HG03575 (cell line): ENCODE results near the gene STON2.

Experiments used
- ATAC-seq: cut with Tn5 transposase; IDR thresholded peaks from one replicate; pipeline ENCODE4 v1.9.1; 2021; ENCODE audit not compliant: unreplicated experiment, insufficient number of reproducible peaks, low FRiP score; ENCODE audit errors: extremely low read depth

The STON2 gene

GRCh38 chr14:81312289-81312876, 87.7 kb downstream of the STON2 start:
- ATAC-seq: no peak

- ATAC-seq: no peak
These were observed 88.3 kb downstream of the STON2 start for GRCh38 chr14:81311778-81312177.

GRCh38 chr14:81311141-81311540, 89.0 kb downstream of the STON2 start:
- ATAC-seq: no peak

DNA sequence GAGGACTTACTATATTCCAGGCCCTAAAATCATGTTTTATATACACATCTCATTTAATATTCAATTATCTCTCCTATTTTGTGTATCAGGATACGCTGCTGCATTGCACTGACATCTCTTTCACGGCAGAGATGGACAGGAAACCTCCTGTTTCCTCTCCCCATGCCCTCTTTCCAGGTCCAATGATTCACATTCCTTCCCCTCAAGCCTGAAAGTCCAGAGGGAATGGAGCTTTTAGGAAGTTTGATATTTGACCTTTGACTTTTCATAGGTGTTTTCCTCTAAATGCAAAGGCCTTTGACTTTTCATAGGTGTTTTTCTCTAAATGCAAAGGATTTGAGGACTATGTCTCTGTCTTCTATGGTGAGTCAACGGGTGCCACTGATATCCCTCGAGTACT, 89.5 kb downstream of the STON2 start:
- no peak for ATAC-seq

DNA sequence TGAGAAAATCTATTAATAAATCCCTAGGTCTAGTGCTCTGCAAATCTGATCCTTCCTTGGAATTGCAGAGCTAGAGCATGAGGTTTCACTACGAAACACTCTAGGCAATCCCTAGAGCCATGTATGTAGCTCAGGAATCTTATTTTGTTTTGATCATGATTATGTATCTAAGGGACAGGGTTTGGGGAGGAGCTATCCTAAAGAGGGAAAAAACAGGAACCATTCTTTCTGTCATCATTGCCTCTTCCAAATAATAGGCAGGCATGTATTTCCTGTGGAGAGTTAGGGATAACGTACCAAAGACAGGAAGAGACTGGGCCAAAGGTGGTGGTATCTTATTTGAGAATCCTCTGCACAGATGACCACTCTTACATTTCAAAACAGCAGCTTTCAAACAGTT, 90.6 kb downstream of the STON2 start:
- ATAC-seq: no peak

DNA sequence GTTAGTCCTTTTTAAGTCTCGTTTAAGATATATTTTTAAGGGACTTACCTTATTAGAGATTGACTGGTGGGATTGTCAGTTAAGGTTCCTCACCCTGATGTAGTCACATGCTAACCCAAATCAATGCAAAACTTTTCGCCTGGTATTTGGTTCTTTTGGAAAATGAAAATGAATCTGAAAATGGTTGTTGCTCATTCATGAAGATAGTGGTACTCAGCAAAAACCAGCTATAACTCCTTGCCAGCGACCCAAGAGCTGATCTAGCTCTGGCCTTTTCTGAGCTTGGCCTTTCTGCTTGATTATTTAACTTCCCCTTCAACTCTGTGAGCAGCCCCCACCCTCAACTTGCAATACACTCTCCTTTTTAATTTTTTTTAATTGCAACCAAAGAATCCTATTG, 94.4 kb downstream of the STON2 start:
- no peak for ATAC-seq

DNA sequence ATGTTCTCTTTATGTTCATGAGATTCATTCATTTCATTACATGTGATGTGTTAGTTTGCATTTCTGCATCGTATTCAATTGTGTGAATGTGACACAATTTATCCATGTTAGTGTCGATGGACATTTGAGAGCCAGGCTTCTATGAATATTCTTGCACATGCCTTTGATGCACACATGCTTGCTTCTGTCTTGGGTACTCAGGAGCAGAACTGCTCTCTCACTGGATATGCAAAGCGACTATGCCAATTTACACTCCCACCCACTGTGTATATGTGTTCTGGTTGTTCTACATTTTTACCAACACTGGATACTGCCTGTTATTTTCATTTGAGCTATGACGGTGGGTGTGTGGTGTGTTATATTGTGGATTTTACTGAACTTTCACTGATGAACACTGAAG, 95.1 kb downstream of the STON2 start:
- no peak for ATAC-seq

GRCh38 chr14:81303258-81303935, 96.7 kb downstream of the STON2 start:
- ATAC-seq: peak; percentile 80

GRCh38 chr14:81302638-81303037, 97.5 kb downstream of the STON2 start:
- ATAC-seq: no peak

- ATAC-seq: no peak
These were observed 98.3 kb downstream of the STON2 start for GRCh38 chr14:81301813-81302212.

GRCh38 chr14:81301371-81301770, 98.8 kb downstream of the STON2 start:
- no peak for ATAC-seq

GRCh38 chr14:81298911-81299310, 101.2 kb downstream of the STON2 start:
- no peak for ATAC-seq

DNA sequence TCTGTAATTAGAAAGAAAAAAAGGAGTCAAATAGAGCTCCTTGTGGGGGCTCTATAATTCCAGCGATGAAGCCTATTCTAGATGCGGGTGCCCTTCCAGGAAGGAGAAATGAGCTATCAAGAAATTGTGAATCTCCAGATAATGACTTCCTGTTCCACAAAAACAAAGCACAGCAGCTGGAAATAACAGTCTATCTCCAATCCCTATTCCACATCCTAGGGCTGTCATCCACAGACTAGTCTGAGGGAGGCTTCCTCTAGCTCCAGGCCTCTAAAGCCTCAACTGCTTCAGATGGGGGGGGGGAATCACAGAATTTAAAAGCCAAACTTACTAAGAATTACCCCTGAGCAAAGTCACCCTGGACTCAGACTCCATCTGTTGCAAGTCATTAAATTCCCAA, 102.0 kb downstream of the STON2 start:
- no peak for ATAC-seq

DNA sequence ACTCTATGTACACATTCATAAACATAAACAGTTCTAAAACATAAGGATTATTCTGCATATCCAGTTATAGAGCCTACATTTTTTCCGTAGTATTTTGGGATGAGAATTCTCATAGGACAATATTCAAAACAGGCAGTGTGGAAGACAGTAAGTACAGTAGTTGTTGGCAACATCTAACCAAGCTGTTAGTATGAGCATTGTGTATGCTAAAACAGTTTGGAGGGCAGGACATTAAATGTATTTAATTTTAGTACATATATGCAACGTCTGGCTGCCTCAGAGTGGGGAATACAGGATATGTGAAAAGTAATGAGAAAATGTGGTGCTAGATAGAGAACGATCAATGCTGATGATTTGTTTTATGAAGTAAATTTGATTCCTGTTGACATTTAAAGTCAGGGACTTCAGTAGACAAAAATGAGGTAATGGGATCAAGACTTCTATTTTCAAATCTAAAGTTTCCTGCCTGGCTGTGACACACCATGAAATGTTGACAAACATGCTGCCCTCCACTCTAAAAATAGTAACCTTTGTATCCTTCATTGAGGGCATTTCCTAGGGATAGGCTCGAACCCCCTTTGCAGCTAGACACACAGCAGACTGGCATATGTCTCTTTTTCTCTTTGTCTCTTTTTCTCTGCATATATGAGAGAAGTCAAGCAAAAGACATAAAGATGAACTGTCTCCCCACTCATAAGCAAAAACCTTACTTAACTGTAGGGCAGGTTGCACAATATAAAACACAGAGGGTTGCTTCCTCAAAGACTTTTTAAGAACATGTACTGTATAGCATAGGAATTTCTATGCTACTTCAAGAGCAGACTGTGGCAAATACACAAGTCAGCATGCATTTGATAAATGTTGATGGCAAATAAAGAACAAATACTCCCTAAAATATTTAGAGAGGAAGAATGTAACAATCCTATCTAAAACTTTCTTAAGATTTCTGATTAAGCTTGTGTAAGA, 103.9 kb downstream of the STON2 start:
- no peak for ATAC-seq

- no peak for ATAC-seq
These were observed 110.6 kb downstream of the STON2 start for GRCh38 chr14:81289516-81289915.

DNA sequence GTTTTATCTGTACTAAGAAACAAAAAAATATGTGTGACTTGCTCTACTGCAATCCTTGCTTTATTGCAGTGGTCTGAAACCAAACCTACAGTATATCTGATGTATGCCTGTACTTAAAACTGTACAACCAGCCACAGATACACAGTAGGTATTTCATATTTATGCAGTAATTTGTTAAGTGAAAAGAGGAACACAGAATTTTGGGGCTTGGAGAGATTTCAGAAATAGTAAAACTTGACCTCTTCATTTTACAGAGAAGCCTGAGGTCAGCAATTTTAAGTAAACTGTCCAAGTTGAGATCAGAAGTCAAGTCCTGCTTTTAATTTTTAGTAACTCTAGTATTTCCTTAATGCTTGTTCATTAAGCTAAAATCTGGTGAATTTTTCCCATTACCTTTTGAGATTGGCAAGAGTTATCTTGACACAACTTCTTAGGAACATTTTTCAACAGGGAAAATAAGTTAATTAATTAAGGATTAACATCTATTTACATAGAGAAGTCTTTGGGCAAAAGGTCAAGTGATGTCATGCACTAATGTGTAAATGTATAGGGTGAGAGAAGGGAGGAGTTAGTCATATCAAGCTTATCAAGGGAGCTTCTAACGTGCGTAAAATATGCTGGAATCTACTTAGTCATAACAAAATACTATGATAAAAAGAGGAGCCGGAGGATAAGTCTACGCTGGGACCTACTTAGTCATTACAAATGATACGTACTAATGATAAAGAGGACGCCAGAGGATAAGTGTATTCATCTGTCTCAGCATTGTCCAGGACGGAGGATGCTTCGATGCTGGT, 113.4 kb downstream of the STON2 start:
- no peak for ATAC-seq

DNA sequence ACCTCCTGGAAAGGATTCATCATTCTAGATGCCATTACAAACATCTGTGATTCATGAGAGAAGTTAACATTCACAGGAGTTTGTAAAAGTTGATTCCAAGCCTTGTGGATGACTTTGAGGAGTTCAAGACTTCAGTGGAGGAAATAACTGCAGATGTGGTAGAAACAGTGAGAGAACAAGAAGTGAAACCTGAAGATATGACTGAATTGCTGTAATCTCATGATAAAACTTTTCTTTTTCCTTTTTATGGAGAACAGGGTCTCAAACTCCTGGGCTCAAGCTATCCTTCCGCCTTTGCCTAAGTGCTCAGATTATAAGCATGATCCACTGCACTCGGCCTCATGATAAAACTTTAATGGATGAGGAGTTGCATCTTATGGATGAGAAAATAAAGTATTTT, 114.9 kb downstream of the STON2 start:
- ATAC-seq: no peak

DNA sequence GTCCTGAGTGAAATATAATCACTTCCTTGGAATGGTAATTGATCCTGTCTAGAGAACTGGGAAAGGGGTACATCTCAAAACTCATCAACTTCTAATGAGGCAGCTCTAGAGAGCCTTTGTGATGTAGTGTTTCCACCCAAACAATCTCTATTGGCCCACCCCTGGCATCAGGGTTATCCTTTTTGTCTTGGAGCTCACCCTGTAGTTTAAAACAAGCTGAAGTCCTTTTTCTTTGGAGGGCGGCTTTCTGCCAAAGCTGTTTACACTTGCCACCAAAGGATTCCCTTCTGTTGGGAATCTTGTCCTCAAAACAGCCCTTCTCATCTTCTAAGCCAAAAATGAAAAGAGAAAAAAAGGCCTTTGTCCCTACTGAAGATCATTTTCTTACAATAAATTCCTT, 118.8 kb downstream of the STON2 start:
- ATAC-seq: no peak

GRCh38 chr14:81280136-81280791, 119.9 kb downstream of the STON2 start:
- ATAC-seq: no peak
